ENCODE data around the gene MAF.

MAF gene

GRCh38 chr16:79595231-79595641, 5.3 kb downstream of the MAF start:
- Histone ChIP-seq H3K27me3 (no peaks in the 10 kb centered on the region), H3K4me3 (peak overlapping the region; percentile 63 to 64), H3K4me1 (peaks cover 0 to 26% (median 2%) of the 10 kb centered on the region in 4 donors), H3K27ac (peak overlapping the region in 1 of 2 donors; percentile 58), H3K9me3 (no peaks in the 10 kb centered on the region), H3K36me3 (no peaks in the 10 kb centered on the region)
- intact Hi-C loops (cut with DNase I; ENCODE audit: low total_unique reads) = loop anchor here (5.0 kb wide), 1 partner anchor 117 kb away; no protein-coding TSS in a partner anchor
- TF ChIP-seq CTCF (IDR thresholded peaks at IDR 0.05) = no peak
- no peak for DNase-seq

GRCh38 chr16:79593754-79594153, 6.8 kb downstream of the MAF start:
- Histone ChIP-seq H3K36me3 (no peaks in the 10 kb centered on the region), H3K9me3 (no peaks in the 10 kb centered on the region), H3K27me3 (peaks cover 0 to 9% of the 10 kb centered on the region in 2 donors), H3K27ac (peak overlapping the region in 1 of 2 donors; percentile 28), H3K4me3 (no peak overlapping the region), H3K4me1 (peaks cover 0 to 31% (median 8%) of the 10 kb centered on the region in 4 donors)
- intact Hi-C loops (cut with DNase I; ENCODE audit: low total_unique reads) = no loop called here
- no peak for DNase-seq
- TF ChIP-seq CTCF (IDR thresholded peaks at IDR 0.05) = no peak

- Histone ChIP-seq H3K9me3 (no peaks in the 10 kb centered on the region), H3K36me3 (no peaks in the 10 kb centered on the region), H3K27ac (peak overlapping the region in 1 of 2 donors; percentile 28), H3K27me3 (peaks cover 0 to 14% of the 10 kb centered on the region in 2 donors), H3K4me3 (no peak overlapping the region), H3K4me1 (peaks cover 0 to 31% (median 8%) of the 10 kb centered on the region in 4 donors)
- intact Hi-C loops (cut with DNase I; ENCODE audit: low total_unique reads) = no loop called here
- DNase-seq = no peak
- no peak for TF ChIP-seq CTCF (IDR thresholded peaks at IDR 0.05)
Observed at GRCh38 chr16:79593074-79593531, 7.4 kb downstream of the MAF start.

- Histone ChIP-seq H3K27ac (peak overlapping the region in 1 of 2 donors; percentile 28), H3K36me3 (no peaks in the 10 kb centered on the region), H3K9me3 (no peaks in the 10 kb centered on the region), H3K4me1 (peaks cover 0 to 23% (median 8%) of the 10 kb centered on the region in 4 donors), H3K27me3 (peaks cover 0 to 21% of the 10 kb centered on the region in 2 donors), H3K4me3 (no peak overlapping the region)
- intact Hi-C loops (cut with DNase I; ENCODE audit: low total_unique reads) = no loop called here
- TF ChIP-seq CTCF (IDR thresholded peaks at IDR 0.05) = no peak
- no peak for DNase-seq
Observed at GRCh38 chr16:79592186-79592585, 8.4 kb downstream of the MAF start.

- H3K4me3 ChIP-seq = peak overlapping the region; percentile 45 to 49
- no peak for TF ChIP-seq CTCF (IDR thresholded peaks at IDR 0.05)
Observed at GRCh38 chr16:79589601-79590102, 10.9 kb downstream of the MAF start.

More at GRCh38 chr16:79589601-79590102, 10.9 kb downstream of the MAF start:
- Histone ChIP-seq H3K36me3 (no peaks in the 10 kb centered on the region), H3K4me1 (peaks cover 0 to 11% (median 5%) of the 10 kb centered on the region in 4 donors), H3K27ac (peak overlapping the region; percentile 0 to 48), H3K9me3 (no peaks in the 10 kb centered on the region), H3K27me3 (peaks cover 0 to 21% of the 10 kb centered on the region in 2 donors)
- intact Hi-C loops (cut with DNase I; ENCODE audit: low total_unique reads) = no loop called here
- DNase-seq = no peak

Measured in tibial artery (tissue), 4 donors.